NOMO-1 treated with DMSO at 0.1 percent for 48 hours (cell line): ENCODE results near the gene SMYD3.
"Not testable (repeated sequence)": the region's sequence is repeated elsewhere in the genome, so short reads cannot be mapped to it uniquely, and the experiment has no call there.

Source experiments
- DNase-seq: peaks from one replicate; lab custom pipeline; 2025; ENCODE audit not compliant: unreplicated experiment; lab: John Stamatoyannopoulos, UW

SMYD3 gene

DNA sequence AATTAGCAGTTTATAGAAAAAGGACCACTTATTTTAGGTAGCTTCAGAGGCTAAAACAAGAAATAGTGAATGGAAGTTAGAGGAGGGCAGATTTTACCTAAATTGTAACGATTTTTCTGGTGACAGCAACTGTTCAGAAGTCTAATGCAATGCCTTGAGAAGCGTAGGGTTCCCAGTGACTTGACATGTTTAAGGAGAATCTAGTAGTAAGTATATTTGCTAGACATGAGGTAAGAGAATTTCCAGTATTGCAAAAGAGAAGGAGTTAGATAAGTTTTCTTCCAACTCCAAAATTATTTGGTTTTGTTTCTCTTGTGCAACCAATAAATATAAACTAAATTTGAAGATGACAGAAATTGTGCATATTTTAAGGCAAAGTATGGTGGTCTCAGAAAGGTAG is 140.0 kb downstream of the SMYD3 start:
- no peak for DNase-seq

DNA sequence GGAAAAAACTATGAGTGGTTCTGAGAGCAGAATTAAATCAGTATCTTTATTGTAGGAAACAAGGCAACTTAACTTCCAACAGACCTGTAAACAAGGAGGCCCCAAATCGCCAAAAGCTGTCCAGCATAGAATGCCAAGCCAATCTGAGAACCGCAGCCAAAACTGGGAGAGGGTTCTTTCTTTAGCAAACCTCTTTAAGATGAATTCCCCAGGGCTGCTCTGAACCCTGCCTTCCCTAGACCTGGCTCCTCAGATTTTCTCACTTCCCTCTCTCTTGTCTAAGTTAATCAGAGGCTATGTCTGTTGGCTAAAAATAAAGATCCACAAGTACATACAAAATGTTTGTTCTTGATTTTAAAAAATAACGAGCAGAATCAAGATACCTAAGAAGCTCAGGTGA is 141.4 kb downstream of the SMYD3 start:
- peak; percentile 8 for DNase-seq

DNA sequence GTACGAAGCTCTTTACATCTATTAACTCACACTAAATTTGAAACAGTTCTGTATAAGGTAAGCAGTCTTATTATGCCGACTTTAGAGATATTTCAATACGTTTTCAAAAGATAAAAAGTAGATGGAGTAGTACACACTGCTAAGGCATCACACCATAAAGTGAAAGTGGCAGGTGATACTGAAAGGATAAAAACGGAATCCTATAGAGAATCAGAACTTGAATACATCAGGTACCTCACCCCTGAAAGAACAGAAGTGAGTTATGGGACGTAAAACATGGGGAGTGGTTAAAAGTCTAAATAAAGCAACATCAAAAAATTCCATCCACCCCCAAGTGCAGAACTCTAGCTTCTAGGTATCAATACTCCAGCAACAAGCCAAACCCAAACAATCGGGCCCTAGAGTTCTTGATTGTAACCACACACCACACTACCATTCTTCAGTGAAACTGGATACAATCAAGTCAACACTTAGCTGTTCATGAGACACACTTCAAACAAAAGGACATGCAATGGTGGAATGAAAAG is 142.6 kb downstream of the SMYD3 start:
- no peak for DNase-seq

DNA sequence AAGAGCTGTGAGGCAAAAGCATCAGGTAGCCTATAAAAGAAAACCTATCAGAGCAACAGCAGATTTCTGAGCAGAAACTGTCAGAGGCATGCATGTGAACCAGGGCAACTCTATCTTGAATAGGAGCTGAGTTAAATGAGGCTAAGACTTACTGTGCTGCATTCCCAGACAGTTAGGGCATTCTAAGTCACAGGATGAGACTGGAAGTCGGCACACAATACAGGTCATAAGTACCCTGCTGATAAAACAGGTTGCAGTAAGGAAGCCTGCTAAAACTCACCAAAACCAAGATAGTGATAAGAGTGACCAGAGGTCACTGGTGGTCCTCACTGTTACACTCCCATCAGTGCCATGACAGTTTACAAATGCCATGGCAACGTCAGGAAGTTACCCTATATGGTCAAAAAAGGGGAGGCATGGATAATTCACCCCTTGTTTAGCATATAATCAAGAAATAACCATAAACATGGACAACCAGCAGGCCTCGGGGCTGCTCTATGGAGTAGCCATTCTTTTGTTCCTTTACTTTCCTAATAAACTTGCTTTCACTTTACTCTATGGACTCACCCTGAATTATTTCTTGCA is 150.0 kb downstream of the SMYD3 start:
- not testable (repeated sequence) for DNase-seq

DNA sequence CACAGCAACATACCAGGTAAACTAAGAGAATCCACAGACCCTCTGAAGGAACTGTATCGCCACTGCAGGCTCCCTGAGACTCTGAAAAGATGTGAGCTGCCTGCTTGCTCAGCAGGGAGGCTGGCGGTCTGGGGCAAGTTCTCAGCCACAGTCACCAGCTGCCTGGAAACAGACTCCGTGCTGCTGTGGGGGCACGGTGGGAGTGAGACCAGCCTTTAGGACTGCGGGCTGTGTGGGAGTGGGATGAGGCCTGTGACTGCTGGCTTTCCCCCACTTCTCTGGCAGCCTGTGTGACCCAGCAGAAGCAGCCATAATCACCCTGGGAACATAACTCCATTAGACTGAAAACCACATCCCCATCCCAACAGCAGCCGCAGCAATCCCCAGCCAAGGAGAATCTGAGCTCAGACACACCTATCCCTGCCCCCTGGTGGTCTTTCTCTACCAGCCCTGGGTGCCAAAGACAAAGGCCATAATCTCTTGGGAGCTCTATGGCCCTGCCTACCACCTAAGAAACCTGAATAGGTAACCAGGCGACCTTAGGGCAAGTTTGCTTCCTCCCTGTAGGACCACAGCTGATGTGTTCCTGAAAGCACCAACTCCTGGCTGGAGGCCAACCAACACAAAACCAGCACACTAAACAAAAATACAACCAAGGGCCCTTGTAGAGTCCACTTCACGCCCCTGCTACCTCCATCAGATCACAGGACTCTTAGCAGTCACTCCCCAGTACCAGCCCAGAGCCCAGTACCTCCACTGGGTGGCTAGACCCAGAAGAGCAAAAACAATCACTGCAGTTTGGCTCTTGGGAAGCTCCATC is 151.5 kb downstream of the SMYD3 start:
- no peak for DNase-seq

DNA sequence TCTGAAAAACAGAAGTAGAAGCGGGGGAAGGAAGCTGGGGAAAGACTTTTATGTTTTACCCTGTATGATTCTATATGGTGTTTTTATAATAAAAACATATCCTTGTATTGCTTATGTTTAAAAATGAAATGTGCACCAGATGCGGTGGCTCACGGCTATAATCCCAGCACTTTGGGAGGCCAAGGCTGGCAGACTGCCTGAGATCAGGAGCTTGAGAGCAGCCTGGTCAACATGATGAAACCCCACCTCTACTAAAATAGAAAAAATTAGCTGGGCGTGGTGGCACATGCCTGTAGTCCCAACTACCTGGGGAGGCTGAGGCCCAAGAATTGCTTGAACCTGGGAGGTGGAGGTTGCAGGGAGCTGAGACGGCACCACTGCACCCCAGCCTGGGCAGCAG is 155.4 kb downstream of the SMYD3 start:
- DNase-seq = no peak

DNA sequence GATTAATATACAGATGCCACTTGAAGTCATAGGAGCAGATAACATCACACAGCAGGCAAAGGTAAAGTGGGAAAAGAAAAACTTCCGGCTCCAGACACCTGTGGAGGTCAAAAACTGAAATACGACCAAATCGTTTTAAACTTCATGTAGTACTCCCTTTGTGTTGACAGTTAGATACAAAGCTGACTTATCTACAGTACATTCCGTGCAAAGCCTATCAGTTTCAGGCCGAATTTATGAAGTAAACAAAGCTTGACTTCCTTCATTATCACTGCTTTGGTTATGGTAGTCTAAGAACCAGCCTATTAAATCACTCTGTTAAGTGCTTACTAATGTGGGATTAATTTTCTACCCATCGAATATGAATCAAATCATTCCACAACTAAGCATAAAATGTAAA is 156.3 kb downstream of the SMYD3 start:
- DNase-seq = no peak

DNA sequence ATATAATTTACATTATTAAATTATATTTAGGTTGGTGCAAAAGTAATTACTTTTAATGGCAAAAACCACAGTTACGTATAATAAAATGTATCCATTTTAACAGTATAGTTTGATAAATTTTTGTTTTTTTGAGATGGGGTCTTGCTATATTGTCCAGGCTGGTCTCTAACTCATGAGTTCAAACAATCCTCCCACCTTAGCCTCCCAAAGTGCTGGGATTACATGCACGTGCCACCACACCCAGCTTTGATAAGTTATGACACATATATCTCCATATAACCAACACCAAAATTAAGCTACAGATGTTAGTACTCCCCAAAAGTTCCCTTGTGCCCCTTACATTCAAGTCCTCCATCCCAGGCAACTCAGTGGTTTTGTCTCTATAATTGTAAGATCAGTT is 163.1 kb downstream of the SMYD3 start:
- DNase-seq = no peak

DNA sequence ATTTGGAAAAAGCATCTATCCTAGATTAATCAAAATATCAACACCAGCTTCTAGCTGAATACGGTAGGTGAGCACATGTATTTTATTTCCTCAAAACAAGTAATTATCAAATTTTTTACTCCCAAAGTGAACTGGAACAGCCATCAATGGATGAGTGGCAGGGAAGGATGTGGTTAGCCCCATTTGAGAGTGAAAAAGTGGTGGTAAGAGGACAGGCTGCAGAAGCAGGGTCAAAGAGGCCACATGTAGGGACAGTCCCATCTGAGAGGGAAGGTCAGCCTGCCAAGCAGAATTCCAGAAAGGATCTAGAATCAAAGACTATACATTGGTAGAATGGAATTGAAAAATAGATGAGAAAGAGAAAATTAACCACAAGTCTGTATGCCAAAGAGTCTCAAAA is 163.8 kb downstream of the SMYD3 start:
- no peak for DNase-seq

DNA sequence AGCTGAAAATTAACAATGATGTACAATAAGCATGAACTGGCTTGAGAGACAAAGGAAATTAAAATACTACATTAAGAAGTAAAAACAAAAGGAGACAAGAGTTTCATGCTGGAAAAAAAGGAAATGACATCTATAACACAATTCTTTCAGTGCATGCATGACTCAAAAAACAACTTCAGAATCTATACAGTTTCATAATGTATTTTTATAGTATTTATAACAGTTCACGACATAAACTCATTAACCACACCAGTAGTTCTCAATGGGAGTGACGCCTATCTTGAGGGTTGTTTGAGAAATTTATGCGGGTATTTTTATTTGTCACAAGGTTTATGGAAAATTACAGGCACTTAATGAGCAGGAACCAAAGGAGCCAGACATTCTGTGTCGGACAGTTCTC is 168.5 kb downstream of the SMYD3 start:
- no peak for DNase-seq

DNA sequence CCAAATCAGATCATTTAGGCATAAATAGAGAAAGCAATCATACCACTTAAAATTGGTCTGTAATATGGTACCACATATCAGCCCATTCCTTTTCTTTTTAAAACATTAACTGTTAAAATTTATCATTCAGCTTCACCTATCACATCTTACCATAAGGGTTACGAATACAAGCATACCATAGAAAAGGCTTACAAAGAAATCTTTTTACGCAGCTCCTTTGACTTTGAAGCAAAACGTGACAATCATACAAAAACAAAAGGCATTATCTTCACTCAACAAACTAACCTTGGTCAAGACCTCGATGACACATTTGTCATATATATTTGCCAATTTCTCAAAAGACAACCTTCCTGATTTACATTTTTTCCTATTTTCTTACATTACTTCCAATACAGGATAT is 169.0 kb downstream of the SMYD3 start:
- no peak for DNase-seq

DNA sequence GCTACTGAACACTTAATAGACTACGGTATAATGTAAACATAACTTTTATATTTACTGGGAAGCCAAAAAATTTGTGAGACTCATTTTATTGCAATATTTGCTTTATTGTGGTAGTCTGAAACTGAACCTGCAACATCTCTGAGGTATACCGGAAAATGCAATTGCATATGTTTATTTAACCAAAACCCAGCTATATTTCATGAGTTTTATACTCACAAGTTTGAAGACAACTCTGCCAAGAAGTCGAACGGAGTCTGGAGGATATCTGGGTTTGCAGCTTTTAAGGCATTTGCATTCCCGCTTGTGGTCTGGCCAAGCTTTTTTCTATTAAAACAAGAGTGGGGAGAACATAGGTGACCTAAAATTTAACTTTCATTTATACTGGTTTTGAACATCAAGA is 171.9 kb downstream of the SMYD3 start:
- no peak for DNase-seq

DNA sequence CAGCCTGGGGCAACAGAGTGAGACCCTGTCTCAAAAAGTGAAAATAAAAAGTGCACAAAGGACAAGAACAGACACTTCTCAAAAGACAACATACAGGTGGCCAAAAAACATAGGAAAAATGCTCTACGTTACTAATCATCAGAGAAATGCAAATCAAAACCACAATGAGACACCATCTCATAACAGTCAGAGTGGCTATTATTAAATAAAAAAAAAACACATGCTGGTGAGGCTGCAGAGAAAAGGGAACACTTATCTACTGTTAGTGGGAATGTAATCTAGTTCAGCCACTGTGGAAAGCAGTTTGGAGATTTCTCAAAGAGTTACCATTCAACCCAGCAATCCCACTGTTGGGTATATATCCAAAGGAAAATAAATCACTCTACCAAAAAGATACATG is 173.2 kb downstream of the SMYD3 start:
- DNase-seq = no peak

DNA sequence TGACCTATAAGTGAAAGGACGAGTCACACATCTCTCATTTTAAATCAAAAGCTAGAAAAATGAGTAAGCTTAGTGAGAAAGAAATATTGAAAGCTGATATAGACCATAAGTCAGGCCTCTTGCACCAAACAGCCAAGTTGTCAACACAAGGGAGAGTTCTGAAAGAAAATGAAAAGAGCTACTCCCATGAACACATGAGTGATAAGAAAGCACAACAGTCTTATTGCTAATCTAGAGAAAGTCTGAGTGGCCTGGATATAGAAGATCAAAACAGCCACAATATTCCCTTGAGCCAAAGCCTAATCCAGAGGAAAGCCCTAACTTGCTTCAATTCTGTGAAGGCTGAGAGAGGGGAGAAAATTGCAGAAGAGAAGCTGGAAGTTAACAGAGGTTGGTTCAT is 175.0 kb downstream of the SMYD3 start:
- no peak for DNase-seq

DNA sequence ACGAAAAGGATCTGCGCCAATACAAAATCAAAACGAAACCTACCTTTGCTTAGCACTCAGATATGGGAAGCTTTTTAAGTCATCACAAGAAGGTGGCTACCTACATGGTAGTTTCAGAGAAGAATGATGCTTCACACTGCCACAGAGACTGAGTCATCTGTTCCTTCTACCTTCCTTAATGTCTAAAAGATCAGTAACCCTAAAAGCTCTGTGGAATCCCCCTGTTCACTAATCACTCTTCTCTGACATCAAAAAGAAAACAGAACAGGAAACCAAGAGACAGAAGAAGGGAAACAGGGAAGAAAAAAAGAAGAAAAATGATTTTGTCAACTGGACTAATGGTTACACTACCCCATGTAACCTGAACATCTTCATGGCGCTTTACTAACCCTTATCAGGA is 177.2 kb downstream of the SMYD3 start:
- DNase-seq = no peak

DNA sequence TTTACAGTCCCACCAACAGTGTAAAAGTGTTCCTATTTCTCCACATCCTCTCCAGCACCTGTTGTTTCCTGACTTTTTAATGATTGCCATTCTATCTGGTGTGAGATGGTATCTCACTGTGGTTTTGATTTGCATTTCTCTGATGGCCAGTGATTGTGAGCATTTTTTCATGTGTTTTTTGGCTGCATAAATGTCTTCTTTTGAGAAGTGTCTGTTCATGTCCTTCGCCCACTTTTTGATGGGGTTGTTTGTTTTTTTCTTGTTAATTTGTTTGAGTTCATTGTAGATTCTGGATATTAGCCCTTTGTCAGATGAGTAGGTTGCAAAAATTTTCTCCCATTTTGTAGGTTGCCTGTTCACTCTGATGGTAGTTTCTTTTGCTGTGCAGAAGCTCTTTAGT is 177.8 kb downstream of the SMYD3 start:
- DNase-seq = not testable (repeated sequence)

DNA sequence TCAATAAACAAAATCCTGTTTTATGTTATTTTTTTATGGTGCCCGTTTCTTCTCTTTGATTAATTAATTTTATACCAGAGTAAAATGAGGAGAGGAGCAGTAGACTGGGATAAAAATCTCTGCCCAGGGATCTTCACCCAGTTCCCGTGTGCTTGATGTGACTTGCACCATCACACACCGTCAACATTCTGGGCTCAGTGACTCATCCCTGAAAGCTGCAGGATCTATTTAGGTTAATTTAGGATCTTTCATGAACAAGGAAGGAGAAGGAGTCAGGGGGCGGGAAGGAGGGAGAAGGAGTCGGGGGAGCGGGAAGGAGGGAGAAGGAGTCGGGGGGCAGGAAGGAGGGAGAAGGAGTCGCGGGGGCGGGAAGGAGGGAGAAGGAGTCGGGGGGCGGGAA is 182.4 kb downstream of the SMYD3 start:
- no peak for DNase-seq

DNA sequence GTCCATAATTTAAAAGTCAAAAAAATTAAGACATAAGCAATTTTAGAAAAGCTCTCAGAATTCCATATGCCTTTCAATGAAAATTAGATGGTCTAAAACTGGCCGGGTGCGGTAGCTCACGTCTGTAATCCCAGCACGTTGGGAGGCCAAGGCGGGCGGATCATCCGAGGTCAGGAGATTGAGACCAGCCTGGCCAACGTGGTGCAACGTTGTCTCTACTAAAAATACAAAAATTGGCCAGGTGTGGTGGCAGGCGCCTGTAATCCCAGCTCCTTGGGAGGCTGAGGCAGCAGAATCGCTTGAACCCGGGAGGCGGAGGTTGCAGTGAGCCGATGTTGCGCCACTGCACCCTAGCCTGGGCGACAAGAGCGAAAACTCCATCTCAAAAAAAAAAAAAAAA is 183.0 kb downstream of the SMYD3 start:
- not testable (repeated sequence) for DNase-seq

DNA sequence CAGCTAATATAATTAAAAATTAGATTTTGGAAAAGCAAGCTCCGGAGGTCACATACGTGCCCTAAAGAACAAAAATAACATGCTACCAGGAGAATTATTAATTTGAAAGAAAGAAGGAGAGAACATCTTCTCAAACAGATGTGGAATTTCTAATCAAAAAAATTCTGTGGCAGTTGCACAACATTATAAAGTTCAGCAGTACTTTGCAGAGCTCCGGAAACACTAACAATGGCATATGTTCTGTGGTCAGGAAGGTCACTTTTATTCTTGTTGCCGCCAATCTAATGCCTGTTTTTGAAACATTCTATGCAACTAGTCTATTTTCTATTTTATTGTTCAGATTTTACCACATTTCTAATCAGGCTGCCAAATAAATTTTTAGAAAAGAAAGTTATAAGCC is 186.8 kb downstream of the SMYD3 start:
- peak; percentile 80 for DNase-seq

DNA sequence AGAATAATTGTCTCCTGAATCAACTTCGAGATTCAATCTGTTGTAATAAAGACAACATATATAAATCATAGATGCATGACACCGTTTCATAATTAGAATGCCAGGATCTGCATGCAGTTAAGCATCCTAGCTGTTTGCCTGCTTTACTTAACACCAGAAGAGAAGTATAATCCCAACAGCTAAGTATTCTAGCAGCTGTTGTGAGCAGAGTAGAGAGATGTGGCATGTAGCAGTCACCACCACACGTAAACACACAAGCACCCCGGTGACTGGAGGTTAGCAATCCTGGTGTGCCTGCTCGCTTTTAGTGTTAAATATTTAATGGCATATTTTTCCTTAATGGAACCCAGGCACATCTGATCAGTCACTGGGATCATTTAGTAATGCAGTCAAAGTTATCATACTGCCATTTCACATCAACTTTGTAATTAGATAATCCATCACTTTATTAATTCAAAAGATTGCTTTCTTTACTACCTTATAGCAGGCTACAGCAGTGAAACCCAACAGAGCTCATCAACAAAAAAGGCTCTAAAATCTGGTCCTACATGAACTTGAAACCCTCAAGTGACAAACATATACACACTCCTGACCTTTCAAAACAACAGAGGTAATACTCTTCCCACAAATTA is 187.9 kb downstream of the SMYD3 start:
- no peak for DNase-seq

DNA sequence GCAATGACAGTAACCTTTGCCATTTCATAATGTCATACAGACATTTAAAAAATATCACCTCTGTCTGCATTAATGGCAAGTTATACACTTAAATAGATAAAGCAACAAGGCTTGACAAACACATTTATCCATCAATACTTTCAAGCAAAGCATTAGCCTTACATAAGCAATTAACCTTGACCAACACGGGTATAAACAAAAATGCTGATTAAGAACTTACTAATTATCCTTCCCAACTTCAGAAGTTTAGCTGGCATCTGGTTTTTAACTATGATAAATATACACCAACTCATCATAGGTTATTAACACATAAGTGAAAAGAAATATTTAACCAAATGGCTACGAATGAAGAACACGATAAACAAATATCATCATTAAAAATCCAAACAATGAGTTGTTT is 188.5 kb downstream of the SMYD3 start:
- no peak for DNase-seq

DNA sequence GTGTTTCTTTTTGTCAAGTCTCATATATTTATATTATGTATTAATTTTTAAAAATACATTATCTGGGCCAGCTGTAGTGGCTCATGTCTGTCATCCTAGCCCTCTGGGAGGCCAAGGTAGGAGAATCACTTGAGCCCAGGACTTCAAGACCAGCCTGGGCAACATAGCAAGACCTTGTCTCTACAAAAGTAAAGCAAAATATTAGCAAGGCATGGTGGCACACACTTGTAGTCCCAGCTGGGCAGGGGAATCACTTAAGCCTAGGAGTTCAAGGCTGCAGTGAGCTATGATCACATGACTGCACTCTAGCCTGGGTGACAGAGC is 189.1 kb downstream of the SMYD3 start:
- DNase-seq = no peak
